HEK293 (cell line): ENCODE measurements around the gene SMKR1.

Experiments
- CTCF ChIP-seq: fragments of 450-650 bp; formaldehyde crosslinking; IDR thresholded peaks from 2 replicates; pipeline ENCODE4 v1.5.1; 2016; ENCODE audit warnings: missing biosample characterization, missing genetic modification characterization
- MZF1 ChIP-seq: fragments of 450-650 bp; formaldehyde crosslinking; IDR thresholded peaks from 2 replicates; pipeline ENCODE4 v1.5.1; 2017; ENCODE audit warnings: missing biosample characterization, missing genetic modification characterization, borderline replicate concordance
- YY2 ChIP-seq: fragments of 450-650 bp; formaldehyde crosslinking; IDR thresholded peaks from 2 replicates; pipeline ENCODE4 v1.5.1; 2016; ENCODE audit warnings: missing biosample characterization, missing genetic modification characterization
- ZBTB11 ChIP-seq: fragments of 450-650 bp; formaldehyde crosslinking; conservative IDR thresholded peaks from 2 replicates; pipeline ENCODE4 v1.5.1; 2016; ENCODE audit warnings: low read depth, missing biosample characterization, missing genetic modification characterization
- ZBTB7A ChIP-seq: fragments of 450-650 bp; formaldehyde crosslinking; IDR thresholded peaks from 2 replicates; pipeline ENCODE4 v1.5.1; 2016; ENCODE audit warnings: low read depth, missing biosample characterization, missing genetic modification characterization
- ZNF132 ChIP-seq: fragments of 450-650 bp; formaldehyde crosslinking; IDR thresholded peaks from 2 replicates; pipeline ENCODE4 v1.5.1; 2017; ENCODE audit warnings: missing biosample characterization, missing genetic modification characterization, borderline replicate concordance
- ZNF23 ChIP-seq: fragments of 450-650 bp; formaldehyde crosslinking; IDR thresholded peaks from 2 replicates; pipeline ENCODE4 v1.5.1; 2016; ENCODE audit warnings: missing biosample characterization, missing genetic modification characterization, borderline replicate concordance
- ZNF26 ChIP-seq: fragments of 450-650 bp; formaldehyde crosslinking; IDR thresholded peaks from 2 replicates; pipeline ENCODE4 v1.5.1; 2016; ENCODE audit warnings: missing biosample characterization, missing genetic modification characterization
- ZNF416 ChIP-seq: fragments of 450-650 bp; formaldehyde crosslinking; IDR thresholded peaks from 2 replicates; pipeline ENCODE4 v1.5.1; 2016; ENCODE audit warnings: missing biosample characterization, missing genetic modification characterization
- ZNF777 ChIP-seq: fragments of 450-650 bp; formaldehyde crosslinking; IDR thresholded peaks from 2 replicates; pipeline ENCODE4 v1.5.1; 2017; ENCODE audit warnings: missing biosample characterization, missing genetic modification characterization, borderline replicate concordance
- ZNF830 ChIP-seq: fragments of 450-650 bp; IDR thresholded peaks from 2 replicates; pipeline ENCODE4 v1.5.0; 2018; ENCODE audit warnings: missing biosample characterization, missing genetic modification characterization, low read depth, mild to moderate bottlenecking, moderate library complexity

- TF ChIP-seq ZNF26 (tag by site-specific recombination) (no peak), CTCF (tag by site-specific recombination) (no peak), ZBTB11 (tag by site-specific recombination) (no peak), MZF1 (no peak), ZBTB7A (tag by site-specific recombination) (no peak), YY2 (tag by site-specific recombination) (no peak), ZNF777 (tag by site-specific recombination) (no peak), ZNF830 (no peak), ZNF23 (tag by site-specific recombination) (no peak), ZNF132 (tag by site-specific recombination) (no peak), ZNF416 (tag by site-specific recombination) (no peak)
Observed at GRCh38 chr7:129497156-129497555, 5.2 kb upstream of the SMKR1 start.
